HepG2 (cell line): ENCODE measurements around the gene SLC2A10. TPM values are rescaled to one million over a fixed set of nuclear protein-coding genes. Genes with fewer than 3 reads are reported as not detected.

ENCODE experiments used
- CCDC6 ChIP-seq: sonication (generic); formaldehyde crosslinking; IDR thresholded peaks from 2 replicates; pipeline ENCODE4 v1.8.1; 2022; ENCODE audit warnings: mild to moderate bottlenecking, missing genetic modification reagents, moderate library complexity
- FOXA3 ChIP-seq: IDR thresholded peaks from 2 replicates; pipeline ENCODE4 v1.6.1; 2016; ENCODE audit warnings: missing genetic modification reagents, missing compliant biosample characterization
- HDAC2 ChIP-seq: sonication (generic); formaldehyde crosslinking; IDR thresholded peaks from 2 replicates; pipeline ENCODE4 v1.4.0; 2020; ENCODE audit warnings: missing genetic modification reagents
- MXI1 ChIP-seq: IDR thresholded peaks from 3 replicates; pipeline ENCODE4 v1.6.1; 2012; ENCODE audit warnings: low read depth, low read length, inconsistent platforms, borderline replicate concordance
- PAX8 ChIP-seq: sonication (generic); formaldehyde crosslinking; IDR thresholded peaks from 2 replicates; pipeline ENCODE4 v1.8.0; 2022; ENCODE audit warnings: mild to moderate bottlenecking, missing genetic modification reagents, borderline replicate concordance
- PHF21A ChIP-seq: sonication (generic); formaldehyde crosslinking; IDR thresholded peaks from 2 replicates; pipeline ENCODE4 v1.5.0; 2020; ENCODE audit warnings: mild to moderate bottlenecking, missing genetic modification reagents
- SOX5 ChIP-seq: IDR thresholded peaks from 2 replicates; pipeline ENCODE4 v1.6.1; 2016; ENCODE audit warnings: borderline replicate concordance
- SP5 ChIP-seq: IDR thresholded peaks from 2 replicates; pipeline ENCODE4 v1.6.1; 2016; ENCODE audit warnings: low read depth, borderline replicate concordance
- THAP7 ChIP-seq: sonication (generic); formaldehyde crosslinking; IDR thresholded peaks from 2 replicates; pipeline ENCODE4 v1.8.1; 2023; ENCODE audit warnings: mild to moderate bottlenecking, missing genetic modification reagents
- ZBTB1 ChIP-seq: sonication (generic); formaldehyde crosslinking; IDR thresholded peaks from 2 replicates; pipeline ENCODE4 v1.4.0; 2020; ENCODE audit warnings: missing genetic modification reagents, borderline replicate concordance
- ZNF18 ChIP-seq: sonication (generic); formaldehyde crosslinking; IDR thresholded peaks from 2 replicates; pipeline ENCODE4 v1.8.0; 2022; ENCODE audit warnings: mild to moderate bottlenecking, missing genetic modification reagents; ENCODE audit not compliant: insufficient replicate concordance
- ZNF335 ChIP-seq: sonication (generic); formaldehyde crosslinking; IDR thresholded peaks from 2 replicates; pipeline ENCODE4 v1.4.0; 2020; ENCODE audit warnings: missing genetic modification reagents
- ZNF33B ChIP-seq: sonication (generic); formaldehyde crosslinking; IDR thresholded peaks from 2 replicates; pipeline ENCODE4 v1.5.1; 2020; ENCODE audit warnings: mild to moderate bottlenecking, missing genetic modification reagents
- ZNF512B ChIP-seq: sonication (generic); formaldehyde crosslinking; IDR thresholded peaks from 2 replicates; pipeline ENCODE4 v1.5.1; 2020; ENCODE audit warnings: missing genetic modification reagents, mild to moderate bottlenecking, borderline replicate concordance
- ZNF564 ChIP-seq: sonication (generic); formaldehyde crosslinking; IDR thresholded peaks from 2 replicates; pipeline ENCODE4 v1.8.1; 2023; ENCODE audit warnings: mild to moderate bottlenecking, missing genetic modification reagents
- ZNF780A ChIP-seq: sonication (generic); formaldehyde crosslinking; IDR thresholded peaks from 2 replicates; pipeline ENCODE4 v1.8.0; 2022; ENCODE audit warnings: mild to moderate bottlenecking, missing genetic modification reagents, moderate library complexity
- polyA plus RNA-seq, 8 experiments: library from polyadenylated mRNA; depleted of rRNA in 3 of 8; stranded (reverse) in 7 of 8; unstranded in 1 of 8; fragments of >200 nt; fragmentation: Illumina TruSeq in 4 of 8; extraction: Trizol in 4 of 8; gene quantifications; 2 replicates each; pipeline versions ENCODE4 v1.2.1 to v1.2.3, GENCODE V29; 2011 to 2016; ENCODE audit warnings: low read depth in 4 of 8, missing spikeins in 1 of 8, mixed read lengths in 1 of 8; ENCODE audit not compliant: insufficient read depth in 1 of 8
- total RNA-seq, 5 experiments: library from RNA; depleted of rRNA; stranded (reverse); fragments of >200 nt; fragmentation: Illumina TruSeq; extraction: Trizol; gene quantifications; 2 replicates each; pipeline ENCODE4 v1.2.3, GENCODE V29; 2016; ENCODE audit warnings: low read depth in 1 of 5
- TF ChIP-seq, protein P1 (sequence below): sonication (generic); formaldehyde crosslinking; IDR thresholded peaks from 2 replicates; pipeline ENCODE4 v1.4.0; 2020; ENCODE audit warnings: mild to moderate bottlenecking, missing genetic modification reagents
- TF ChIP-seq, protein P2 (sequence below): sonication (generic); formaldehyde crosslinking; IDR thresholded peaks from 2 replicates; pipeline ENCODE4 v1.8.0; 2022; ENCODE audit warnings: mild to moderate bottlenecking, missing genetic modification reagents, moderate library complexity

Gene SLC2A10
- total and polyA plus RNA-seq, 2 of the 13 experiments (the other 11 are each of a cell fraction or from before 2014, with no cell fraction given), result 16.0 to 18.4 TPM

DNA sequence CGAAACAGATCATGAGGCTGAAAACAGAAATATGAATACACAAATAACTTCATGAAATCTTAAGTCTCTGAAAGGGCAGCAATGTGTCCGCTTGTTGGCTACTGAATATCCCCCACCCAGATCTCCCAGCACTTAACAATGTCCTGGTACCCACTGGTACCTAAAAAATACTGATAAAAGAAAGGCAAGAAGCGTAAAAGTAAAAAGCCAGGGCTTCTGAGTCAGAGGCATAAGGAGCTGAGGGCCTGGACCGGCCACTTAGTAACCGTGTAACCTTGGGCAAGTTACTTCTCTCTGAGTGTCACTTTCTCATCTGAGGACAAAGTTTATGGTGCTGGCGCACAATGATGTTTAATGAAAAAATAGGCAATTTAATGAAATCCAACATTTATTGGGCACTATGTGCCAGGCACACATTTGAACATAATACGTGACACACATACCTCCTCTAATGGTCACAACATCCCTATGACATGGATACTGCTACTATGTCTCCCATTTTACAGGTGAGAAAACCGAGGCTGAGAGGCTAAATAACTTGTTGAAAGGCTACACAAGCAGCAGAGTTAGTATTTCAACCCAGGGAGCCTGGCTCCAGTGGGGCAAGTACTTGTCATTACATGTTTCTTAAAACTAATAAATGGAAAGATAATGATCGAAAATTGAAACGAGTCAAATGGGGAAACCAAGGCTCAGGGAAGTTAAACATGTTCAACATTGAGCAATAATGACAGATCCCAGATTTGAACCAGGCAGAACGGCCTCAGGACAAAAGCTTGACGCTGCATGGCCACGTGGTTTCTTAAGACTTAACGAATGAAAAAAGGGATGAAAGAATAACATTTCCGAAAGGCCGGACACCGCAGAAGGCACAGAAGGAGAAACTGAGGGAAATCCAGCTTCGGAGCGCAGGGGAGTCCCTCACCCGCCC lies 21.0 kb upstream of the SLC2A10 start (continued):
- TF ChIP-seq, protein P1, sequence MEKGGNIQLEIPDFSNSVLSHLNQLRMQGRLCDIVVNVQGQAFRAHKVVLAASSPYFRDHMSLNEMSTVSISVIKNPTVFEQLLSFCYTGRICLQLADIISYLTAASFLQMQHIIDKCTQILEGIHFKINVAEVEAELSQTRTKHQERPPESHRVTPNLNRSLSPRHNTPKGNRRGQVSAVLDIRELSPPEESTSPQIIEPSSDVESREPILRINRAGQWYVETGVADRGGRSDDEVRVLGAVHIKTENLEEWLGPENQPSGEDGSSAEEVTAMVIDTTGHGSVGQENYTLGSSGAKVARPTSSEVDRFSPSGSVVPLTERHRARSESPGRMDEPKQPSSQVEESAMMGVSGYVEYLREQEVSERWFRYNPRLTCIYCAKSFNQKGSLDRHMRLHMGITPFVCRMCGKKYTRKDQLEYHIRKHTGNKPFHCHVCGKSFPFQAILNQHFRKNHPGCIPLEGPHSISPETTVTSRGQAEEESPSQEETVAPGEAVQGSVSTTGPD (CRISPR knock-in tag), result 0 out of 2 replicates have a peak, but pooled peaks have one; percentile 19
- TF ChIP-seq HDAC2 (CRISPR knock-in tag) (peak; percentile 68), SP5 (CRISPR knock-in tag) (0 out of 2 replicates have a peak, but pooled peaks have one; percentile 15), FOXA3 (CRISPR knock-in tag) (no peak), ZBTB1 (CRISPR knock-in tag) (no peak), CCDC6 (CRISPR knock-in tag) (peak; percentile 43; the same call in 1 of the 2 replicates), ZNF18 (CRISPR knock-in tag) (peak; percentile 4), ZNF780A (CRISPR knock-in tag) (0 out of 2 replicates have a peak, but pooled peaks have one; percentile 63), SOX5 (CRISPR knock-in tag) (0 out of 2 replicates have a peak, but pooled peaks have one; percentile 8), ZNF512B (no peak), PHF21A (CRISPR knock-in tag) (0 out of 2 replicates have a peak, but pooled peaks have one; percentile 14), ZNF564 (CRISPR knock-in tag) (peak; percentile 4), THAP7 (CRISPR knock-in tag) (no peak), ZNF335 (CRISPR knock-in tag) (0 out of 2 replicates have a peak, but pooled peaks have one; percentile 29), MXI1 (peak; percentile 52; the same call in 1 of the 3 replicates), ZNF33B (CRISPR knock-in tag) (no peak), PAX8 (CRISPR knock-in tag) (0 out of 2 replicates have a peak, but pooled peaks have one; percentile 31)
- TF ChIP-seq, protein P2, sequence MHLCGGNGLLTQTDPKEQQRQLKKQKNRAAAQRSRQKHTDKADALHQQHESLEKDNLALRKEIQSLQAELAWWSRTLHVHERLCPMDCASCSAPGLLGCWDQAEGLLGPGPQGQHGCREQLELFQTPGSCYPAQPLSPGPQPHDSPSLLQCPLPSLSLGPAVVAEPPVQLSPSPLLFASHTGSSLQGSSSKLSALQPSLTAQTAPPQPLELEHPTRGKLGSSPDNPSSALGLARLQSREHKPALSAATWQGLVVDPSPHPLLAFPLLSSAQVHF (CRISPR knock-in tag), result no peak
- TF ChIP-seq, all 625 proteins: peak for 61
